MG63 (cell line): ENCODE results near the gene ATP6V1G2. TPM values are rescaled to one million over a fixed set of nuclear protein-coding genes. Genes with fewer than 3 reads are reported as not detected.

ENCODE experiments used
- DNase-seq: peaks from one replicate; pipeline ENCODE4 v3.0.0-alpha.2; 2020
- H3K27me3 ChIP-seq: fragments of 250-450 bp; sonication (Bioruptor Pico); 2 replicates; pipeline ENCODE4 v1.5.1; 2020; ENCODE audit warnings: mild to moderate bottlenecking, moderate library complexity
- H3K36me3 ChIP-seq: fragments of 250-450 bp; sonication (Bioruptor Pico); 2 replicates; pipeline ENCODE4 v1.5.1; 2020; ENCODE audit warnings: mild to moderate bottlenecking, moderate library complexity
- H3K4me3 ChIP-seq: fragments of 250-450 bp; sonication (Bioruptor Pico); 2 replicates; pipeline ENCODE4 v1.5.1; 2020; ENCODE audit warnings: mild to moderate bottlenecking, moderate library complexity
- H3K9me3 ChIP-seq: fragments of 250-450 bp; sonication (Bioruptor Pico); 2 replicates; pipeline ENCODE4 v1.5.1; 2020; ENCODE audit warnings: mild to moderate bottlenecking, moderate library complexity
- total RNA-seq: library from RNA; depleted of rRNA; stranded (reverse); fragments of >200 nt; shearing (Covaris generic); gene quantifications from 2 replicates; pipeline ENCODE4 v1.2.3, GENCODE V29; 2014; ENCODE audit warnings: low replicate concordance

The ATP6V1G2 gene
- total RNA-seq, 1 experiment from 2014 or later = 2.1 TPM

DNA sequence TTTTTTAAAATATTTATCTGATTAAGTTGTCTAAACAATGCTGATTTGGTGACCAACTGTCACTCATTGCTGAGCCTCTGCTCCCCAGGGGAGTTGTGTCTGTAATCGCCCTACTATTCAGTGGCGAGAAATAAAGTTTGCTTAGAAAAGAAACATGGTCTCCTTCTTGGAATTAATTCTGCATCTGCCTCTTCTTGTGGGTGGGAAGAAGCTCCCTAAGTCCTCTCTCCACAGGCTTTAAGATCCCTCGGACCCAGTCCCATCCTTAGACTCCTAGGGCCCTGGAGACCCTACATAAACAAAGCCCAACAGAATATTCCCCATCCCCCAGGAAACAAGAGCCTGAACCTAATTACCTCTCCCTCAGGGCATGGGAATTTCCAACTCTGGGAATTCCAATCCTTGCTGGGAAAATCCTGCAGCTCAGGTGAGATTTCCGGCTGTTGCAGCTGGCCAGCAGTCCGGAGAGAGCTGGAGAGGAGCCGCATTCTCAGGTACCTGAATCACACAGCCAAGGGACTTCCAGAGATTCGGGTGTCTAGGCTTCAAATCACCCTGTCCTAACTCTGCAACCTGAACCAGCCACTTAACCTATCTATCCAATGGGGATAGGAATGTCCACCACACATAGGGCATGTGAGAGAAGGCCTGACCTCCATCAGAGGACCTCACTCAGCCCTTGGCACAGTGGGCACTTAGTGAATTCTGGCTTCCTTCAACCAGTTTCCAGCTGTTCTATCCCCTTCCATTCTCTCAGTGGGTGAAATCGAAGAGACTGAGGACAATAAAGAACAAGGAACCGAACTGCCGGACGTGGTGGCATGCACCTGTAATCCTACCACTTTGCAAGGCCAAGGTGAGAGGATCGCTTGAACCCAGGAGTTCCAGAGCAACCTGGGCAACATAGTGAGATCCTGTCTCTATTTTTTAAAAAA is 32.0 kb upstream of the ATP6V1G2 start:
- Histone ChIP-seq H3K36me3 (no peaks in the 10 kb centered on the region), H3K9me3 (no peaks in the 10 kb centered on the region), H3K27me3 (no peaks in the 10 kb centered on the region), H3K4me3 (no peak overlapping the region)
- no peak for DNase-seq

DNA sequence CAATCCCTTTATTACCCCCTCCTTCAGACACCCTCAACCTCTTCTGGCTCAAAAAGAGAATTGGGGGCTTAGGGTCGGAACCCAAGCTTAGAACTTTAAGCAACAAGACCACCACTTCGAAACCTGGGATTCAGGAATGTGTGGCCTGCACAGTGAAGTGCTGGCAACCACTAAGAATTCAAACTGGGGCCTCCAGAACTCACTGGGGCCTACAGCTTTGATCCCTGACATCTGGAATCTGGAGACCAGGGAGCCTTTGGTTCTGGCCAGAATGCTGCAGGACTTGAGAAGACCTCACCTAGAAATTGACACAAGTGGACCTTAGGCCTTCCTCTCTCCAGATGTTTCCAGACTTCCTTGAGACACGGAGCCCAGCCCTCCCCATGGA is 31.2 kb upstream of the ATP6V1G2 start:
- Histone ChIP-seq H3K9me3 (no peaks in the 10 kb centered on the region), H3K36me3 (no peaks in the 10 kb centered on the region), H3K4me3 (no peak overlapping the region), H3K27me3 (no peaks in the 10 kb centered on the region)
- no peak for DNase-seq

DNA sequence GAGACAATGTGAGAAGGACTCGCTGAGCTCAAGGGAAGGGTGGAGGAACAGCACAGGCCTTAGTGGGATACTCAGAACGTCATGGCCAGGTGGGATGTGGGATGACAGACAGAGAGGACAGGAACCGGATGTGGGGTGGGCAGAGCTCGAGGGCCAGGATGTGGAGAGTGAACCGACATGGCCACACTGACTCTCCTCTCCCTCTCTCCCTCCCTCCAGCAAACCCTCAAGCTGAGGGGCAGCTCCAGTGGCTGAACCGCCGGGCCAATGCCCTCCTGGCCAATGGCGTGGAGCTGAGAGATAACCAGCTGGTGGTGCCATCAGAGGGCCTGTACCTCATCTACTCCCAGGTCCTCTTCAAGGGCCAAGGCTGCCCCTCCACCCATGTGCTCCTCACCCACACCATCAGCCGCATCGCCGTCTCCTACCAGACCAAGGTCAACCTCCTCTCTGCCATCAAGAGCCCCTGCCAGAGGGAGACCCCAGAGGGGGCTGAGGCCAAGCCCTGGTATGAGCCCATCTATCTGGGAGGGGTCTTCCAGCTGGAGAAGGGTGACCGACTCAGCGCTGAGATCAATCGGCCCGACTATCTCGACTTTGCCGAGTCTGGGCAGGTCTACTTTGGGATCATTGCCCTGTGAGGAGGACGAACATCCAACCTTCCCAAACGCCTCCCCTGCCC is 30.6 kb upstream of the ATP6V1G2 start:
- DNase-seq = no peak

DNA sequence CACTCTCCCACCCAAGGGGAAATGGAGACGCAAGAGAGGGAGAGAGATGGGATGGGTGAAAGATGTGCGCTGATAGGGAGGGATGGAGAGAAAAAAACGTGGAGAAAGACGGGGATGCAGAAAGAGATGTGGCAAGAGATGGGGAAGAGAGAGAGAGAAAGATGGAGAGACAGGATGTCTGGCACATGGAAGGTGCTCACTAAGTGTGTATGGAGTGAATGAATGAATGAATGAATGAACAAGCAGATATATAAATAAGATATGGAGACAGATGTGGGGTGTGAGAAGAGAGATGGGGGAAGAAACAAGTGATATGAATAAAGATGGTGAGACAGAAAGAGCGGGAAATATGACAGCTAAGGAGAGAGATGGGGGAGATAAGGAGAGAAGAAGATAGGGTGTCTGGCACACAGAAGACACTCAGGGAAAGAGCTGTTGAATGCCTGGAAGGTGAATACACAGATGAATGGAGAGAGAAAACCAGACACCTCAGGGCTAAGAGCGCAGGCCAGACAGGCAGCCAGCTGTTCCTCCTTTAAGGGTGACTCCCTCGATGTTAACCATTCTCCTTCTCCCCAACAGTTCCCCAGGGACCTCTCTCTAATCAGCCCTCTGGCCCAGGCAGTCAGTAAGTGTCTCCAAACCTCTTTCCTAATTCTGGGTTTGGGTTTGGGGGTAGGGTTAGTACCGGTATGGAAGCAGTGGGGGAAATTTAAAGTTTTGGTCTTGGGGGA is 29.7 kb upstream of the ATP6V1G2 start:
- H3K36me3 ChIP-seq = no peaks in the 10 kb centered on the region
- no peak overlapping the region for H3K4me3 ChIP-seq
- no peaks in the 10 kb centered on the region for H3K27me3 ChIP-seq
- no peaks in the 10 kb centered on the region for H3K9me3 ChIP-seq
- DNase-seq = no peak

More for the DNA sequence above, 30.6 kb upstream of the ATP6V1G2 start:
- no peaks in the 10 kb centered on the region for H3K9me3 ChIP-seq
- no peak overlapping the region for H3K4me3 ChIP-seq
- H3K36me3 ChIP-seq = no peaks in the 10 kb centered on the region
- no peaks in the 10 kb centered on the region for H3K27me3 ChIP-seq

DNA sequence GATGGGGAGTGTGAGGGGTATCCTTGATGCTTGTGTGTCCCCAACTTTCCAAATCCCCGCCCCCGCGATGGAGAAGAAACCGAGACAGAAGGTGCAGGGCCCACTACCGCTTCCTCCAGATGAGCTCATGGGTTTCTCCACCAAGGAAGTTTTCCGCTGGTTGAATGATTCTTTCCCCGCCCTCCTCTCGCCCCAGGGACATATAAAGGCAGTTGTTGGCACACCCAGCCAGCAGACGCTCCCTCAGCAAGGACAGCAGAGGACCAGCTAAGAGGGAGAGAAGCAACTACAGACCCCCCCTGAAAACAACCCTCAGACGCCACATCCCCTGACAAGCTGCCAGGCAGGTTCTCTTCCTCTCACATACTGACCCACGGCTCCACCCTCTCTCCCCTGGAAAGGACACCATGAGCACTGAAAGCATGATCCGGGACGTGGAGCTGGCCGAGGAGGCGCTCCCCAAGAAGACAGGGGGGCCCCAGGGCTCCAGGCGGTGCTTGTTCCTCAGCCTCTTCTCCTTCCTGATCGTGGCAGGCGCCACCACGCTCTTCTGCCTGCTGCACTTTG is 29.0 kb upstream of the ATP6V1G2 start, which contains the start of gene TNF:
Gene TNF (plus strand): TSS at position 231 of the 567 bp plus-strand sequence. CDS start 177 bp downstream, at position 408.
- no peak for DNase-seq
- no peak within 1 kb of the TSS for H3K4me3 ChIP-seq
- no peaks in the 10 kb centered on the region for H3K27me3 ChIP-seq
- H3K36me3 ChIP-seq = no peaks in the 10 kb centered on the region
- no peaks in the 10 kb centered on the region for H3K9me3 ChIP-seq

DNA sequence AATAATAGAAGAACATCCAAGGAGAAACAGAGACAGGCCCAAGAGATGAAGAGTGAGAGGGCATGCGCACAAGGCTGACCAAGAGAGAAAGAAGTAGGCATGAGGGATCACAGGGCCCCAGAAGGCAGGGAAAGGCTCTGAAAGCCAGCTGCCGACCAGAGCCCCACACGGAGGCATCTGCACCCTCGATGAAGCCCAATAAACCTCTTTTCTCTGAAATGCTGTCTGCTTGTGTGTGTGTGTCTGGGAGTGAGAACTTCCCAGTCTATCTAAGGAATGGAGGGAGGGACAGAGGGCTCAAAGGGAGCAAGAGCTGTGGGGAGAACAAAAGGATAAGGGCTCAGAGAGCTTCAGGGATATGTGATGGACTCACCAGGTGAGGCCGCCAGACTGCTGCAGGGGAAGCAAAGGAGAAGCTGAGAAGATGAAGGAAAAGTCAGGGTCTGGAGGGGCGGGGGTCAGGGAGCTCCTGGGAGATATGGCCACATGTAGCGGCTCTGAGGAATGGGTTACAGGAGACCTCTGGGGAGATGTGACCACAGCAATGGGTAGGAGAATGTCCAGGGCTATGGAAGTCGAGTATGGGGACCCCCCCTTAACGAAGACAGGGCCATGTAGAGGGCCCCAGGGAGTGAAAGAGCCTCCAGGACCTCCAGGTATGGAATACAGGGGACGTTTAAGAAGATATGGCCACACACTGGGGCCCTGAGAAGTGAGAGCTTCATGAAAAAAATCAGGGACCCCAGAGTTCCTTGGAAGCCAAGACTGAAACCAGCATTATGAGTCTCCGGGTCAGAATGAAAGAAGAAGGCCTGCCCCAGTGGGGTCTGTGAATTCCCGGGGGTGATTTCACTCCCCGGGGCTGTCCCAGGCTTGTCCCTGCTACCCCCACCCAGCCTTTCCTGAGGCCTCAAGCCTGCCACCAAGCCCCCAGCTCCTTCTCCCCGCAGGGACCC is 28.0 kb upstream of the ATP6V1G2 start:
- Histone ChIP-seq H3K27me3 (no peaks in the 10 kb centered on the region), H3K9me3 (no peaks in the 10 kb centered on the region), H3K4me3 (no peak overlapping the region), H3K36me3 (no peaks in the 10 kb centered on the region)
- no peak for DNase-seq

DNA sequence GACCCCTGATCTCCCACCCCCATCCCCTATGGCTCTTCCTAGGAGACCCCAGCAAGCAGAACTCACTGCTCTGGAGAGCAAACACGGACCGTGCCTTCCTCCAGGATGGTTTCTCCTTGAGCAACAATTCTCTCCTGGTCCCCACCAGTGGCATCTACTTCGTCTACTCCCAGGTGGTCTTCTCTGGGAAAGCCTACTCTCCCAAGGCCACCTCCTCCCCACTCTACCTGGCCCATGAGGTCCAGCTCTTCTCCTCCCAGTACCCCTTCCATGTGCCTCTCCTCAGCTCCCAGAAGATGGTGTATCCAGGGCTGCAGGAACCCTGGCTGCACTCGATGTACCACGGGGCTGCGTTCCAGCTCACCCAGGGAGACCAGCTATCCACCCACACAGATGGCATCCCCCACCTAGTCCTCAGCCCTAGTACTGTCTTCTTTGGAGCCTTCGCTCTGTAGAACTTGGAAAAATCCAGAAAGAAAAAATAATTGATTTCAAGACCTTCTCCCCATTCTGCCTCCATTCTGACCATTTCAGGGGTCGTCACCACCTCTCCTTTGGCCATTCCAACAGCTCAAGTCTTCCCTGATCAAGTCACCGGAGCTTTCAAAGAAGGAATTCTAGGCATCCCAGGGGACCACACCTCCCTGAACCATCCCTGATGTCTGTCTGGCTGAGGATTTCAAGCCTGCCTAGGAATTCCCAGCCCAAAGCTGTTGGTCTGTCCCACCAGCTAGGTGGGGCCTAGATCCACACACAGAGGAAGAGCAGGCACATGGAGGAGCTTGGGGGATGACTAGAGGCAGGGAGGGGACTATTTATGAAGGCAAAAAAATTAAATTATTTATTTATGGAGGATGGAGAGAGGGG is 27.1 kb upstream of the ATP6V1G2 start:
- no peaks in the 10 kb centered on the region for H3K27me3 ChIP-seq
- DNase-seq = no peak

DNA sequence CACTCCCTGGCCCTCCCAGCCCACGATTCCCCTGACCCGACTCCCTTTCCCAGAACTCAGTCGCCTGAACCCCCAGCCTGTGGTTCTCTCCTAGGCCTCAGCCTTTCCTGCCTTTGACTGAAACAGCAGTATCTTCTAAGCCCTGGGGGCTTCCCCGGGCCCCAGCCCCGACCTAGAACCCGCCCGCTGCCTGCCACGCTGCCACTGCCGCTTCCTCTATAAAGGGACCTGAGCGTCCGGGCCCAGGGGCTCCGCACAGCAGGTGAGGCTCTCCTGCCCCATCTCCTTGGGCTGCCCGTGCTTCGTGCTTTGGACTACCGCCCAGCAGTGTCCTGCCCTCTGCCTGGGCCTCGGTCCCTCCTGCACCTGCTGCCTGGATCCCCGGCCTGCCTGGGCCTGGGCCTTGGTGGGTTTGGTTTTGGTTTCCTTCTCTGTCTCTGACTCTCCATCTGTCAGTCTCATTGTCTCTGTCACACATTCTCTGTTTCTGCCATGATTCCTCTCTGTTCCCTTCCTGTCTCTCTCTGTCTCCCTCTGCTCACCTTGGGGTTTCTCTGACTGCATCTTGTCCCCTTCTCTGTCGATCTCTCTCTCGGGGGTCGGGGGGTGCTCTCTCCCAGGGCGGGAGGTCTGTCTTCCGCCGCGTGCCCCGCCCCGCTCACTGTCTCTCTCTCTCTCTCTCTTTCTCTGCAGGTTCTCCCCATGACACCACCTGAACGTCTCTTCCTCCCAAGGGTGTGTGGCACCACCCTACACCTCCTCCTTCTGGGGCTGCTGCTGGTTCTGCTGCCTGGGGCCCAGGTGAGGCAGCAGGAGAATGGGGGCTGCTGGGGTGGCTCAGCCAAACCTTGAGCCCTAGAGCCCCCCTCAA is 25.9 kb upstream of the ATP6V1G2 start, which contains the start of gene LTA:
Gene LTA (plus strand): TSS at position 249 of the 871 bp plus-strand sequence. CDS start 454 bp downstream, at position 703.
- H3K36me3 ChIP-seq = no peaks in the 10 kb centered on the region
- H3K27me3 ChIP-seq = no peaks in the 10 kb centered on the region
- DNase-seq = no peak
- H3K9me3 ChIP-seq = no peaks in the 10 kb centered on the region
- no peak within 1 kb of the TSS for H3K4me3 ChIP-seq

More for the DNA sequence above, 27.1 kb upstream of the ATP6V1G2 start:
- Histone ChIP-seq H3K36me3 (no peaks in the 10 kb centered on the region), H3K9me3 (no peaks in the 10 kb centered on the region), H3K4me3 (no peak overlapping the region)

DNA sequence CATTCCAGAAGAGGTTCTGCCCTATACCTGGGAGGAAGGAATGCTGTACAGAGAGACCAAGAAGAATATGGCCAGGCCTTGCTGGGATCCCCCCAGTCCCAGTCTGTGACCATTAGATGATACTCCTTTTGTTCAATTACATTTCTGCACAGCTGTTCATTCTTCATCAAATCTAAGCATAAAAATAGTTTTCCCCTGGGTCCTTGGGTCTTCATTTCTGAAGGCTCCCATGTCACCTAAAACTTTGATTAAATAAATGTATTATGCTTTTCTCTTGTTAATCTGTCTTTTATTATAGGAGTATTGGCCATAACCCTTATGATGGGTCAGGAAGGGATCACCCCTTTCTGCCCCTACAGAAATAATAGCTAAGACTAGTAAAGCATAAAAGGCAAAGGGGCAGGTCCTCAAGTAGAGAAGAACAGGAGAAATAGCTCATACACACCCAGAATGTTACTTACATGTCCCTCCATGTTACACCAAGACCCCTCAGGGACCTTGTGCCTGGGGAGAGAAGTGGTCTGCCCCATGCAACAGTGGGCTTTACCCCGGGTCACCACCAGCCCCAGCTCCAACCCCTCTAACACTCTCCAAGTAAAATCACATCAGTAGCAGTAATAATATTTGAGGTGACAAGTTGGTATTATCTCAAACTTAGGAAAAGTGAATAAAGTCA is 23.6 kb upstream of the ATP6V1G2 start:
- Histone ChIP-seq H3K36me3 (no peaks in the 10 kb centered on the region), H3K4me3 (no peak overlapping the region), H3K9me3 (no peaks in the 10 kb centered on the region), H3K27me3 (no peaks in the 10 kb centered on the region)
- DNase-seq = no peak

DNA sequence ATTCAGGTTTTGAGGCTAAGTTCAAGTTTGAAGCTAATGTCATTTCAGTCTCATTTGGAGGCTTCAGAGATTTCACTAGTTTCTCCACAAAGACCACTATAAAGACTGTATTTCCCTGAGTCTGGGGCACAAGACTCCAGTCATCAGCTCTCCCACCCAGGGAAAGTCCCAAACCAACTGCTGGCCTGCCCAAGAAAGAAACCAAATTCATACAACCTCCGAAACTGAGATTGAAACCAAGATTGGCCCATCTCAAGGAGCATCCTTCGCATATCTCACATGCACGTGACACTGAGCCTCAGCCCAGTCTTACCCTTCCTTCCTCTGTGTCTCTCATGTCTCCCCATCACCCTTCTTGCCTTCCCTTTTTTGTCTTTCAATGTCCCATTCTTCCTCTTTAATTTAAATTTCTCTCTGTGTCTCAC is 22.1 kb upstream of the ATP6V1G2 start:
- H3K4me3 ChIP-seq = no peak overlapping the region
- no peak for DNase-seq
- no peaks in the 10 kb centered on the region for H3K27me3 ChIP-seq
- H3K36me3 ChIP-seq = no peaks in the 10 kb centered on the region
- H3K9me3 ChIP-seq = no peaks in the 10 kb centered on the region

DNA sequence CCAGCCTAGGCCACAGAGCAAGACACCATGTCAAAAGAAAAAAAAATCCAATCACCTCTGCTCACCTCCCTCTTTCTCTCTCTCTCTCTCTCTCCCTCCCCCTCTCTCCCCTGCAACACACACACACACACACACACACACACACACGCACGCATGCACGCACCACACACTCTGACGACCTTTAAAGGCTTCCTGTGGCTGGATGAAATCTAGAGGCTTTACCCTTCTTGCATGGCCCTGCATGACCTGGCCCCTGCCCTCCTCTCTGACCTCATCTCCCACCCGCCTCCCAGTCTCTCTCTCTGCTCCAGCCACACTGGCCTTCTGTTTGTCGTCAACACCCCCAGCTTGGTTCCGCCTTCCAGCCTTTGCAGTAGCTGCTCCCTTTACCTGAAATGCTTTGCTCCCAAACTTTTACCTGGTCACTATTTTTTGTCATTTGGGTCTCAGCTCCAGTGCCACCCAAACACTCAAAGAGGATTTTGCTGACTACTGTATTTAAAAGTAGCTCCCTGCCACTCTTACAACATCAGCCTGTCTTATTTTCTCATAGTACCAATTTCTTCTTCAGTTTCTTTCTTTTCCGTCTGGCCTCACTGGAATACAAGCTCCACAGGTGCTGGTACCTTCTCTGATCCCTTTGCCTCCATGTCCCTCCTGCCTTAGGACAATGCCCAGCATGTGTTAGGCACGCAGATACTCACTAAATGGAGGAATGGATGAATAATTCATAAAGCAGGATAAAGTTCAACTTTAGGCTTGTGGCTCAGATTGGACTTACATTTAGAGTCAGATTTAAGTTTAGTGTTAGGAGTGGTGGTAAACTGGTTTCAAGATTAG is 21.3 kb upstream of the ATP6V1G2 start:
- no peaks in the 10 kb centered on the region for H3K27me3 ChIP-seq
- DNase-seq = no peak
- no peak overlapping the region for H3K4me3 ChIP-seq
- H3K9me3 ChIP-seq = no peaks in the 10 kb centered on the region
- H3K36me3 ChIP-seq = no peaks in the 10 kb centered on the region

DNA sequence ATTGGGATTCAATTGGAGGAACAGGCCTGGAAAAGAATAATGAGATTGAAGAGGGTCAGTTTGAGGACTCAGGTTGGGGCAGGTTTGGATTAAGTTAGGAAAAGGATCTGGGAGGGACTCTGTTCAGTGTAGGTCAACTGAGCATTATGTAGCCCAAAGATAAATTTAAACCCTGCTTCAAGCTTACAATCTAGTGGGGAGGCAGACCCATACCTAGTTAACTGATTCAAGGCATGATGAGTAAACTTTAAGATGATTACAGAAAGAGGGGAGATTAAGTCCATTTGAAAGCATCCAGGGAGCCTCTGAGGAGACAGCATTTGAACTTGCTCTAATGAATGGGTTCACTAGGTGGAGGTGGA is 14.3 kb upstream of the ATP6V1G2 start:
- no peaks in the 10 kb centered on the region for H3K27me3 ChIP-seq
- H3K9me3 ChIP-seq = no peaks in the 10 kb centered on the region
- no peak for DNase-seq
- no peak overlapping the region for H3K4me3 ChIP-seq
- peaks cover 7% of the 10 kb centered on the region for H3K36me3 ChIP-seq
